ENCODE data around the gene SLK. TPM values are rescaled to one million over a fixed set of nuclear protein-coding genes. Genes with fewer than 3 reads are reported as not detected.

The SLK gene
- total and polyA plus RNA-seq, 10 donors, result 5.6 to 47.4 (median 32.8) TPM

- H3K27me3 ChIP-seq (replicated peaks in 1 of 7), result no peaks in the 10 kb centered on the region
- peaks cover 0 to 3% (median 0%) of the 10 kb centered on the region in 6 donors for H3K4me1 ChIP-seq
- 90 to 100% (median 97%) methylated on average over 1 of the region's 1 CpG for whole genome bisulfite sequencing, 5 donors
- no peak for DNase-seq
- TF ChIP-seq POLR2AphosphoS5 (IDR thresholded peaks at IDR 0.05) (no peak), CTCF (IDR thresholded peaks at IDR 0.05 in 8 of 11, conservative IDR thresholded peaks at IDR 0.05 in 3 of 11) (no peak), POLR2A (IDR thresholded peaks at IDR 0.05) (no peak)
- H3K9me3 ChIP-seq, result no peaks in the 10 kb centered on the region
- no peak overlapping the region for H3K27ac ChIP-seq
- intact Hi-C loops (cut with DNase I; ENCODE audit: low total_unique reads), result no loop called here
- H3K36me3 ChIP-seq, result peaks cover 8 to 100% (median 74%) of the 10 kb centered on the region in 6 donors
- H3K4me3 ChIP-seq, result no peak overlapping the region
Observed at GRCh38 chr10:104021246-104021645, 54.3 kb downstream of the SLK start.

GRCh38 chr10:104022026-104022425 is 55.1 kb downstream of the SLK start:
- intact Hi-C loops (cut with DNase I; ENCODE audit: low total_unique reads), result no loop called here
- no peak for DNase-seq
- Histone ChIP-seq H3K36me3 (peaks cover 8 to 100% (median 79%) of the 10 kb centered on the region in 6 donors), H3K4me1 (peaks cover 0 to 3% (median 0%) of the 10 kb centered on the region in 6 donors), H3K4me3 (no peak overlapping the region), H3K27ac (no peak overlapping the region), H3K9me3 (no peaks in the 10 kb centered on the region), H3K27me3 (replicated peaks in 1 of 7) (no peaks in the 10 kb centered on the region)
- TF ChIP-seq POLR2AphosphoS5 (IDR thresholded peaks at IDR 0.05) (no peak), POLR2A (IDR thresholded peaks at IDR 0.05) (no peak), CTCF (IDR thresholded peaks at IDR 0.05 in 8 of 11, conservative IDR thresholded peaks at IDR 0.05 in 3 of 11) (no peak)
- 78 to 89% (median 79%) methylated on average over 5 of the region's 5 CpGs for WGBS, 5 donors

- no peak for DNase-seq
- intact Hi-C loops (cut with DNase I; ENCODE audit: low total_unique reads), result no loop called here
- TF ChIP-seq CTCF (IDR thresholded peaks at IDR 0.05 in 8 of 11, conservative IDR thresholded peaks at IDR 0.05 in 3 of 11), result no peak
- TF ChIP-seq POLR2AphosphoS5 (IDR thresholded peaks at IDR 0.05), result no peak
- TF ChIP-seq POLR2A (IDR thresholded peaks at IDR 0.05), result no peak
- H3K27me3 ChIP-seq (replicated peaks in 1 of 7), result no peaks in the 10 kb centered on the region
- H3K36me3 ChIP-seq, result peaks cover under 1 to 100% (median 67%) of the 10 kb centered on the region in 6 donors
- no peaks in the 10 kb centered on the region for H3K9me3 ChIP-seq
- WGBS, 5 donors, result 77 to 88% (median 82%) methylated on average over 5 of the region's 5 CpGs
- peak overlapping the region in 2 of 8 donors; percentile 7 to 9 for H3K27ac ChIP-seq
- no peak overlapping the region for H3K4me3 ChIP-seq
- H3K4me1 ChIP-seq, result peaks cover 0 to 3% (median 0%) of the 10 kb centered on the region in 6 donors
Observed at GRCh38 chr10:104025524-104025923, 58.6 kb downstream of the SLK start.

GRCh38 chr10:104026762-104027161 is 59.8 kb downstream of the SLK start:
- peaks cover 0 to 94% (median 54%) of the 10 kb centered on the region in 6 donors for H3K36me3 ChIP-seq
- intact Hi-C loops (cut with DNase I; ENCODE audit: low total_unique reads), result no loop called here
- TF ChIP-seq POLR2AphosphoS5 (IDR thresholded peaks at IDR 0.05) (no peak), POLR2A (IDR thresholded peaks at IDR 0.05) (no peak), CTCF (IDR thresholded peaks at IDR 0.05 in 8 of 11, conservative IDR thresholded peaks at IDR 0.05 in 3 of 11) (no peak)
- no peaks in the 10 kb centered on the region for H3K9me3 ChIP-seq
- H3K27ac ChIP-seq, result no peak overlapping the region
- no peaks in the 10 kb centered on the region for H3K27me3 ChIP-seq (replicated peaks in 1 of 7)
- 81 to 93% (median 82%) methylated on average over 2 of the region's 2 CpGs for WGBS, 5 donors
- H3K4me1 ChIP-seq, result peaks cover 0 to 2% (median 0%) of the 10 kb centered on the region in 6 donors
- H3K4me3 ChIP-seq, result no peak overlapping the region
- DNase-seq, result no peak
